Medulla oblongata (tissue), 1 donor: ENCODE results near the gene LYZL1.
"Not testable (repeated sequence)": the region's sequence is repeated elsewhere in the genome, so short reads cannot be mapped to it uniquely, and the experiment has no call there.

Experiments
- DNase-seq: peaks from one replicate; pipeline ENCODE4 v3.0.0-alpha.2; 2015; ENCODE audit errors: extremely low spot score

The LYZL1 gene

GRCh38 chr10:29306688-29307087, 17.8 kb downstream of the LYZL1 start:
- no peak for DNase-seq

- DNase-seq, result not testable (repeated sequence)
Observed at GRCh38 chr10:29308142-29308541, 19.3 kb downstream of the LYZL1 start.

- no peak for DNase-seq
Observed at GRCh38 chr10:29309465-29309864, 20.6 kb downstream of the LYZL1 start.

DNA sequence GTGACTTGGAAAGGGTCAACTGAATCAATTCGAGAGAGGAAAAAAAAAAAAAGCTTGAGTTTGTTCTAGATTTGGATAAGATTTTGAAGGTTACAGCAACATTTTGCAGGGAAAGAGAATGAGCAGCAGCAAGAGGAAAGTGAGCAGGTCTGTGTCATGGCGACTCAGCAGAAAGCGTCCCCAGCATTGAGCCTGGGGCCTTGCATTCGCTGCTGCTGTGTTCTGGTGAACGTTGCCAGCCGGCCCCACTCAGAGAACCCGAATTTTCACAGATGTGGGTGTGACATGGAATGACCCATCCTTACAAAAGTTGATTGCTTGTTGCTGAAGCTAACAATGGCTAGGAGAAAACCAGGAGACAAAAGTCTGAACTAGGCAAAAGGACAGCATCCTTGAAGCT, 21.6 kb downstream of the LYZL1 start:
- not testable (repeated sequence) for DNase-seq

DNA sequence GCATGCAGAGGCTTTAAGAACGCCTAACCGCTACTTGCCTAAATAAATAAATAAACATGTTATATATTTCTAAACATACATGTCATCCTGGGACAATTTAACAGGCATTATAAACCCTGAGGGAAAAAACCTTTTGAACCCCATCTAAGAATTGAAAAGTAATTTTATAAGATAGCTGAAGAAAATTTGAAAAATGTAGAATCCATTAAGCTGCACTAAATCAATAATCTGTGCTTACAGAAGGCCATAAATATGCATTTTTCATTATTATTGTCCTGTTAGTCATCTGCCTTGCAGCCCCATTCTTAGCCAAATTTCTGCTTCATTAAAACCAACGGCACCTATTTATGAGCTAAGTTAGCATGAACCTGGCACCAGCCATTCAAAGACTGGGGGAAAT, 24.2 kb downstream of the LYZL1 start:
- DNase-seq, result no peak

- DNase-seq, result no peak
Observed at GRCh38 chr10:29314726-29315125, 25.9 kb downstream of the LYZL1 start.

GRCh38 chr10:29315814-29316213, 26.9 kb downstream of the LYZL1 start:
- DNase-seq, result no peak

DNA sequence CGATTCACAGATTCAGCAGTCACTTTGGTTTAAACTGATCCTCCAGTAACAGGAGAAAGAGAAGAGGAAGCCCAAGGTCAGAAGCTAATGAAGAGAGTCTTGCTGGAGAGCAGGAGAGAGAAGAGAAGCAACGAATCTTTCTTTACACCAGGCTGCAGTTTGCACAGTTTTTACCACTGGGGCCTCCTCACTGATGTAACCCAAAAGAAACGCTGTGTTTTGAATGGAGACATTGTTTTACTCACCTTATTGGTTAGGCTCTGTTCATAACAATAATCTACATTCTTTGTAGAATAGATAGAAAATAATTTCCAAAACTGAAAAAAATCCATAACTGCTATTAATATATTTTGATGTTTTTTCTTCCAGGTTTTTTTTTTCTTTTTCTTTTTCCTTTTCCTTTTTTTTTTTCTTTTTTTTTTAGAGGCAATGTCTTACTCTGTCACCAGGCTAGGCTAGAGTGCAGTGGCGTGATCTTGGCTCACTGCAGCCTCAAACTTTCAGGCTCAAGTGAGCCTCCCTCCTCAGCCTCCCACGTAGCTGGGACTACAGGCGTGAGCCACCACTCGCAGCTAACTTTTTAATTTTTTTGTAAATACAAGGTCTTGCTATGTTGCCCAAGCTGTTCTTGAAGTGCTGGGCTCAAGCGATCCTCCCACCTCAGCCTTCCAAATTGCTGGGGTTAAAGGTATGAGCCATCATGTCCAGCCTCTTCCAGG, 27.6 kb downstream of the LYZL1 start:
- DNase-seq, result no peak

- no peak for DNase-seq
Observed at GRCh38 chr10:29317027-29317420, 28.2 kb downstream of the LYZL1 start.

GRCh38 chr10:29317423-29318021, 28.7 kb downstream of the LYZL1 start:
- DNase-seq, result no peak

- DNase-seq, result peak; percentile 31
Observed at GRCh38 chr10:29318141-29319071, 29.5 kb downstream of the LYZL1 start.

DNA sequence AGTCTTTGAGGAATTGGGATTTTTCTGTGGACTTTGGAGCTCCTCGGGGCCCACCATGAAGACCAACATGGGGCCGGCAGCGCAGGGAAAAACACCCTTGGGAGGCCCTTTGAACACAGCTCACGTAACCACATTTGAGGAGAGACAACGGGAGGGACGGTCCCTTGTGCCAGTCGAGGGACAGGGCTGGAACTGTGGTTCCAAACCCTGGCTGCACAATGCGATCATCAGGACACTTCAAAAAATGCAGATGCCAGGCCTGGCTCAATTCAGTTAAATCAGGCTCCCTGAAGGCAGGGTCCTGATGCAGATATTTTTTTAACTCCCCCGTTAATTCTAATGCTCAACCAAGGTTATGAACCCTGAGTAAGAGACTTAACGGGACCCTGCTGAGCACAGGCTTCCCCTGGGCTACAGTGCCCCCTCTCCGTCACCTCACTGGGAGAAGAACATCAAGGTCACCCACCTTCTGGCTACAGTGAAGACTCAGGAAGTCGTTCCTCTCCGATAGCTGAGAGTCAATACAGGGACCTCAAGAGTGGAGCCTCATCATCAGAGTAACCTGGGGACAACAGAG, 30.4 kb downstream of the LYZL1 start:
- DNase-seq, result no peak

GRCh38 chr10:29320680-29321121, 31.8 kb downstream of the LYZL1 start:
- not testable (repeated sequence) for DNase-seq

DNA sequence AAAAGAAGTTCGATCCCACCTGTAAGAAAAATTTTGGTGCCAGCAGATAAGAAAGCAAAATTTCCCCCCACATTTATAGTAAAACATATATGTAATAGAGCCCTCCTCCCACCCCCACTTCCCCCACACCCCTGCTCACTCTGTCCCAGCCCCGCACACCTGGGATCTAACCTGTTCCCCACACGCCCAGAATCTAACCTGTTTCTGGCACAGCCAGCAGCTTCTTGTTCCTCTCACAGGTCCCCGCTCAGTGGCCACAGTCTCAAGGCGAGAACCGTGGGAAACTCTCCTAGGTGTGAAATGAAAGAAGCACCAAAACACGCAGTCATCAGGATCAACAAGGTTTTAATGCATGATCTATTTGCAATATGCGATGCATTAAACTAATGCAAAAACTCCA, 32.8 kb downstream of the LYZL1 start:
- DNase-seq, result no peak

- DNase-seq, result no peak
Observed at GRCh38 chr10:29322918-29323317, 34.0 kb downstream of the LYZL1 start.

DNA sequence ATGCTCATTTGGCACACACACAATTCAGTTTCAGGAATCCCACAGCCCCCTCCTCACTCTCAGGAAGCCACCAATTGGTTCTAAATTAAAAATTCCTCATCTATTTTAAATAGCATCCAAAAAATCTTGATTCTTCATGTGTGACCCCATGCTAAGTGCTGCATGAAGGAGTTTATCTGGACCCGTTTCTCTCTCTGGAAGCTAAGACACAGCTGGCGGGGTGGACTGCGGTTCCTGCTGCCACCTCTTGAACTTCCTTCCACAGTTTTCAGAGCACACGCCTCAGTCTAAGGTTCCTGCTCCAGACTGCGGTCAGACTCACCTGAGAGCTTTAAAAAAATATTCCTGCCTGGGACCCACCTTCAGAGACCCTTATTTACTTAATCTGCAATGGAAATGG, 34.5 kb downstream of the LYZL1 start:
- DNase-seq, result no peak

GRCh38 chr10:29324220-29324841, 35.5 kb downstream of the LYZL1 start:
- DNase-seq, result no peak

DNA sequence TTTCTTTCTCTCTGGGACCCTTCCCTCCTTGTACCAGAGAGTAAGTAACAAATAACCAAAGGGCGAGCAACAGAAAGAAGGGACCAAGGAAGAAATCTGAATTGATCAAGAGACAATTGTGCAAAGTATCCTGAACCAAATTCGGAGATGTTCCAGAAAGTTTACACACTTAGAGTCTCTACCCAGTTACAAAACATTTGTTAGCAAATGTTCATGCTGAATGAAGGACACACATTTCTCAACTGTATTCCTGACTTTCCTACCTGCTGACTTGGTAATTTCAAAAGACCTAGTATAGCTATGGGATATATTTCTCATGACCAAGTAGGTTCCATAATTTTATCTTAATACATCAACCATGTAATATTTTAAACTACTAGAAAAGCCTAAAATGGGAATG, 37.4 kb downstream of the LYZL1 start:
- DNase-seq, result no peak

DNA sequence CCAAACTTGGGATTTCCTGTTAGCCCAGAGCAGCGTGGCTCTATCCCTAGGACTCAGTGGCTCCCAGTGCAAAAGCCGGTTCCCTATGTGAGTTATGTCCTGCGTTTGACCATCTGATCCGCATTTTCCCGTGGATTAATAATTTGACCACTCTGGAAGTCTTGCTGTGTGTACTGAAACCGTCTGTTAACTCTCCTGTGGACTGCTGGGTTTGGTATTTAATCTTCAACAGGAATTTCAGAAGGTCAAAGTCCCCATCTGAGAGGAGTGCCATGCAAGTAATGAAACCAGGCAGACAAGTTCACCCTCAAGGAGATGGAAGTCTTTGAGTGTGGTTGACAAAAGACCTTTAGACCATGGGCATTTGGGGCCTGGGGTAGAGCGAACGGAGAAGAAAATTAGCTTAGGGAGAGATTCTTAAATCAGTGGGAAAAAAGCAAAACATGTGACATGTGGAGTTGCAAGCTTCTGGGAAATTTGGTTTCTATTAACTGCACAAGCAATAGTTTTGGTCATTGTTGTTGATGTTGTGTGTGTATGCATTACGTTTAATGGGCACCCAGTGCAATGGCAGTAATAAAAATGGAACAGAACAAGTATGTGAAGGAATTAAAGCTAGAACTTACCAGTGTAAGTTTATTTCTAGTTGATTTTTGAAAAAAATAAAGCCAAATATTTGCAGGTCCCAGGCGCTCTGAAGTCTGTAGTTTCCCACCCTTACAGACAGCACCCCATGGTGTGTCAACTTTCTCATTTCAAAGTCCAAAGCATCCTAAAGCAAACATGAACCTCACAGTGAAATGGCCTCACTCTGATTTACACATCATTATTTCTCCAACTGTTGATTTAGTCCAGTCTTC, 38.2 kb downstream of the LYZL1 start:
- no peak for DNase-seq

GRCh38 chr10:29327746-29328102, 38.9 kb downstream of the LYZL1 start:
- DNase-seq, result no peak

- no peak for DNase-seq
Observed at GRCh38 chr10:29328983-29329382, 40.1 kb downstream of the LYZL1 start.
